HepG2 (cell line): ENCODE measurements around the gene TMEM218. TPM values are rescaled to one million over a fixed set of nuclear protein-coding genes. Genes with fewer than 3 reads are reported as not detected.

ENCODE experiments used
- ATF6 ChIP-seq: sonication (generic); formaldehyde crosslinking; conservative IDR thresholded peaks from 2 replicates; pipeline ENCODE4 v1.4.0; 2020; ENCODE audit warnings: missing genetic modification reagents
- IKZF1 ChIP-seq: fragments of 450-650 bp; IDR thresholded peaks from 2 replicates; pipeline ENCODE4 v1.7.1; 2016
- KLF12 ChIP-seq: sonication (generic); formaldehyde crosslinking; IDR thresholded peaks from 2 replicates; pipeline ENCODE4 v1.4.0; 2020; ENCODE audit warnings: missing genetic modification reagents, borderline replicate concordance
- KMT2A ChIP-seq: sonication (generic); formaldehyde crosslinking; IDR thresholded peaks from 2 replicates; pipeline ENCODE4 v1.4.0; 2020; ENCODE audit warnings: missing genetic modification reagents
- MXD1 ChIP-seq: sonication (generic); formaldehyde crosslinking; IDR thresholded peaks from 2 replicates; pipeline ENCODE4 v1.4.0; 2020; ENCODE audit warnings: mild to moderate bottlenecking, missing genetic modification reagents
- ONECUT2 ChIP-seq: sonication (generic); formaldehyde crosslinking; IDR thresholded peaks from 2 replicates; pipeline ENCODE4 v1.4.0; 2020; ENCODE audit warnings: missing genetic modification reagents
- SMARCE1 ChIP-seq: fragments of 450-650 bp; IDR thresholded peaks from 2 replicates; pipeline ENCODE4 v1.6.1; 2017; ENCODE audit warnings: borderline replicate concordance
- THAP11 ChIP-seq: IDR thresholded peaks from 2 replicates; pipeline ENCODE4 v1.6.1; 2016; ENCODE audit warnings: missing biosample characterization, missing genetic modification reagents
- TP53 ChIP-seq: sonication (generic); formaldehyde crosslinking; conservative IDR thresholded peaks from 2 replicates; pipeline ENCODE4 v1.4.0; 2020; ENCODE audit warnings: missing genetic modification reagents
- USF2 ChIP-seq, 2 experiments: sonication (generic) in 1 of 2; formaldehyde crosslinking in 1 of 2; IDR thresholded peaks; 2 replicates each; pipeline versions ENCODE4 v1.5.1 to v1.6.1; 2011 to 2020; ENCODE audit warnings: borderline replicate concordance in 1 of 2, low read depth in 1 of 2, low read length in 1 of 2, mild to moderate bottlenecking in 1 of 2, missing genetic modification reagents in 1 of 2, moderate library complexity in 1 of 2
- ZBED4 ChIP-seq: sonication (generic); formaldehyde crosslinking; IDR thresholded peaks from 2 replicates; pipeline ENCODE4 v1.4.0; 2020; ENCODE audit warnings: missing genetic modification reagents, borderline replicate concordance
- ZBTB10 ChIP-seq: sonication (generic); formaldehyde crosslinking; IDR thresholded peaks from 2 replicates; pipeline ENCODE4 v1.4.0; 2020; ENCODE audit warnings: missing genetic modification reagents, borderline replicate concordance
- ZMAT3 ChIP-seq: sonication (generic); formaldehyde crosslinking; conservative IDR thresholded peaks from 2 replicates; pipeline ENCODE4 v1.7.0; 2021; ENCODE audit warnings: missing genetic modification reagents
- ZNF124 ChIP-seq: sonication (generic); formaldehyde crosslinking; IDR thresholded peaks from 2 replicates; pipeline ENCODE4 v1.4.0; 2020; ENCODE audit warnings: missing genetic modification reagents
- ZNF550 ChIP-seq: sonication (generic); formaldehyde crosslinking; IDR thresholded peaks from 2 replicates; pipeline ENCODE4 v1.4.0; 2020; ENCODE audit warnings: mild to moderate bottlenecking, missing genetic modification reagents, borderline replicate concordance
- ZNF598 ChIP-seq: sonication (generic); formaldehyde crosslinking; IDR thresholded peaks from 2 replicates; pipeline ENCODE4 v1.5.1; 2020; ENCODE audit warnings: mild to moderate bottlenecking, missing genetic modification reagents, borderline replicate concordance
- ZNF792 ChIP-seq: IDR thresholded peaks from 2 replicates; pipeline ENCODE4 v1.6.1; 2016
- ZNF879 ChIP-seq: sonication (generic); formaldehyde crosslinking; IDR thresholded peaks from 2 replicates; pipeline ENCODE4 v1.8.1; 2023; ENCODE audit warnings: missing genetic modification reagents
- ZSCAN31 ChIP-seq: sonication (generic); formaldehyde crosslinking; IDR thresholded peaks from 2 replicates; pipeline ENCODE4 v1.5.0; 2020; ENCODE audit warnings: low read depth, mild to moderate bottlenecking, missing genetic modification reagents
- polyA plus RNA-seq, 8 experiments: library from polyadenylated mRNA; depleted of rRNA in 3 of 8; stranded (reverse) in 7 of 8; unstranded in 1 of 8; fragments of >200 nt; fragmentation: Illumina TruSeq in 4 of 8; extraction: Trizol in 4 of 8; gene quantifications; 2 replicates each; pipeline versions ENCODE4 v1.2.1 to v1.2.3, GENCODE V29; 2011 to 2016; ENCODE audit warnings: low read depth in 4 of 8, missing spikeins in 1 of 8, mixed read lengths in 1 of 8; ENCODE audit not compliant: insufficient read depth in 1 of 8
- total RNA-seq, 5 experiments: library from RNA; depleted of rRNA; stranded (reverse); fragments of >200 nt; fragmentation: Illumina TruSeq; extraction: Trizol; gene quantifications; 2 replicates each; pipeline ENCODE4 v1.2.3, GENCODE V29; 2016; ENCODE audit warnings: low read depth in 1 of 5

TMEM218 gene
- total and polyA plus RNA-seq, 2 of the 13 experiments (the other 11 are each of a cell fraction or from before 2014, with no cell fraction given): 11.8 to 14.0 TPM

- TF ChIP-seq USF2 (IDR thresholded peaks at IDR 0.05; ENCODE audit: low read depth, low read length) (no peak), USF2 (CRISPR knock-in tag; IDR thresholded peaks at IDR 0.05; ENCODE audit: borderline replicate concordance) (no peak), ATF6 (CRISPR knock-in tag) (no peak), MXD1 (0 out of 2 replicates have a peak, but pooled peaks have one; percentile 26), ZBED4 (CRISPR knock-in tag) (no peak), ZNF598 (CRISPR knock-in tag) (no peak), ZBTB10 (CRISPR knock-in tag) (no peak), ZNF124 (CRISPR knock-in tag) (no peak), ZNF550 (CRISPR knock-in tag) (no peak), THAP11 (CRISPR knock-in tag) (no peak), ONECUT2 (CRISPR knock-in tag) (no peak), ZMAT3 (CRISPR knock-in tag) (no peak; the same call in 1 of the 2 replicates), KLF12 (CRISPR knock-in tag) (no peak), ZNF879 (CRISPR knock-in tag) (no peak), ZNF792 (CRISPR knock-in tag) (no peak), TP53 (CRISPR knock-in tag) (no peak), ZSCAN31 (CRISPR knock-in tag) (no peak), KMT2A (CRISPR knock-in tag) (no peak), SMARCE1 (no peak), IKZF1 (no peak)
Measured at GRCh38 chr11:125070699-125071254, 40.6 kb downstream of the TMEM218 start (continued).
